Measurements from ENCODE around the gene SFTPD.

SFTPD gene

GRCh38 chr10:79932307-79932706 lies 16.6 kb downstream of the SFTPD start:
- peaks cover 8% of the 10 kb centered on the region for H3K27me3 Mint-ChIP-seq (ENCODE audit: low read depth)
- no peak overlapping the region for H3K4me3 Mint-ChIP-seq
- no peak overlapping the region for H3K27ac Mint-ChIP-seq

GRCh38 chr10:79930751-79931150 lies 18.2 kb downstream of the SFTPD start:
- Mint-ChIP-seq H3K36me3 (ENCODE audit: low read depth) (no peaks in the 10 kb centered on the region), H3K4me3 (no peak overlapping the region), H3K9me3 (no peaks in the 10 kb centered on the region)

More at GRCh38 chr10:79932307-79932706, 16.6 kb downstream of the SFTPD start:
- Mint-ChIP-seq H3K4me1 (peaks cover 16% of the 10 kb centered on the region), H3K36me3 (ENCODE audit: low read depth) (no peaks in the 10 kb centered on the region), H3K9me3 (no peaks in the 10 kb centered on the region)
- TF ChIP-seq CTCF (IDR thresholded peaks at IDR 0.05; ENCODE audit: unreplicated experiment in 3 of 3) = no peak

GRCh38 chr10:79930267-79930666 lies 18.6 kb downstream of the SFTPD start:
- Mint-ChIP-seq H3K4me3 (no peak overlapping the region), H3K4me1 (peaks cover 3% of the 10 kb centered on the region), H3K9me3 (no peaks in the 10 kb centered on the region), H3K27me3 (ENCODE audit: low read depth) (peaks cover 8% of the 10 kb centered on the region), H3K27ac (no peak overlapping the region), H3K36me3 (ENCODE audit: low read depth) (no peaks in the 10 kb centered on the region)
- no peak for TF ChIP-seq CTCF (IDR thresholded peaks at IDR 0.05; ENCODE audit: unreplicated experiment in 3 of 3)

More at GRCh38 chr10:79930751-79931150, 18.2 kb downstream of the SFTPD start:
- Mint-ChIP-seq H3K4me1 (peaks cover 4% of the 10 kb centered on the region), H3K27me3 (ENCODE audit: low read depth) (peaks cover 8% of the 10 kb centered on the region), H3K27ac (no peak overlapping the region)
- TF ChIP-seq CTCF (IDR thresholded peaks at IDR 0.05; ENCODE audit: unreplicated experiment in 3 of 3) = no peak

GRCh38 chr10:79929409-79929904 lies 19.4 kb downstream of the SFTPD start:
- Mint-ChIP-seq H3K4me1 (peaks cover 6% of the 10 kb centered on the region), H3K27me3 (ENCODE audit: low read depth) (peaks cover 8% of the 10 kb centered on the region), H3K27ac (no peak overlapping the region), H3K9me3 (no peaks in the 10 kb centered on the region), H3K4me3 (no peak overlapping the region), H3K36me3 (ENCODE audit: low read depth) (no peaks in the 10 kb centered on the region)
- TF ChIP-seq CTCF (IDR thresholded peaks at IDR 0.05; ENCODE audit: unreplicated experiment in 3 of 3) = peak; percentile 88 to 92 (median 91)

GRCh38 chr10:79928028-79928583 lies 20.8 kb downstream of the SFTPD start:
- H3K27ac Mint-ChIP-seq = no peak overlapping the region
- H3K4me3 Mint-ChIP-seq = no peak overlapping the region
- no peaks in the 10 kb centered on the region for H3K9me3 Mint-ChIP-seq
- H3K4me1 Mint-ChIP-seq = peaks cover 6% of the 10 kb centered on the region
- H3K36me3 Mint-ChIP-seq (ENCODE audit: low read depth) = no peaks in the 10 kb centered on the region
- no peak for TF ChIP-seq CTCF (IDR thresholded peaks at IDR 0.05; ENCODE audit: unreplicated experiment in 3 of 3)
- peaks cover 8% of the 10 kb centered on the region for H3K27me3 Mint-ChIP-seq (ENCODE audit: low read depth)
